GM21360 (cell line): ENCODE data around the gene ADAM10.

ENCODE experiments used
- ATAC-seq: cut with Tn5 transposase; IDR thresholded peaks from one replicate; pipeline ENCODE4 v1.9.1; 2021; ENCODE audit warnings: mild to moderate bottlenecking, moderate library complexity; ENCODE audit not compliant: unreplicated experiment

Gene ADAM10

DNA sequence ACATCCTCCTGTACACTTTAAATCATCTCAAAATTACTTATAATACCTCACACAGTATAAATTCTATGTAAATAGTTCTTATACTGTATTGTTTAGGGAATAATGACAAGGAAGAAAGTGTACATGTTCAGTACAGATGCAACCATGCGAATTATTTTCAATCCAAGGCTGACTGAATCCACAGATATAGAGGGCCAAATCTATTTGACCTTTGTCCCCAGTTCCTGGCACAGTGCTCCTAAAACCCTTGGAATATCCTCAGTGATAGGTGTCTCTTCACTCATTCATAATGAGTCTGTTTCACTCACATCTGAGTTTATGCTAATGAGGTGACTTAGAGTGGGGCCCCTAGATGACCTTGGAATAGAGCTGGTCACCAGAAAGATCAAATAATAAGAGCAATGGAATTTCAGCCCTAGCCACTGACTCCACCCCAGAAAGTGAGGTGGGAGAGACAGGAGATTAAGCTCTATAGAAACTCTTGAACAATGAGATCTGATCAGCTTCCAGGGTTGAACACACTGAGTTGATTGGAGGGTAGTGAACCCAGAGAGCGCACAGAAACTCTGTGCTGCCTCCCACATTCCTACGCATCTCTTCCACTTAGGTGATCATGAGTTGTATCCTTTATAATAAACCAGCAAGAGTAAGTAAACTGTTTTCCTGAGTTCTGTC lies 65.3 kb downstream of the ADAM10 start:
- no peak for ATAC-seq

DNA sequence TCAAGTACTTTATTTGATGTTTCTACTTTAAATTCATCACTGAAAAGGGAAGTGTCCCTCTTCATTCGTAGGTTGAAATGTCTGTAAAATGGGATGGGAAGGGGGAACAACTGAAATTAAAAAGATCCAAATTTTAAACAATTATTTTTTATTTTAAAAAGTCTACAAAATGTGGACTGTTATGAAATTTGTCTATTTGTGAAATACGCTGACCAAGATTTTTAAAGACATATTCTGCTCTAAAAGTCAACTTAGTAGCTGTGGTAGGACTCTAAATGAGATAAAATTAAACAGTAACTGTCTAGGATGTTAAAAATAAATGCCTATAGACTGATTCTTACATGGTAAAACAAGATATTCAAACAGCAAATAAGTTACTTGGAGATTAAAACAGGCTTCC lies 67.3 kb downstream of the ADAM10 start:
- ATAC-seq: no peak

DNA sequence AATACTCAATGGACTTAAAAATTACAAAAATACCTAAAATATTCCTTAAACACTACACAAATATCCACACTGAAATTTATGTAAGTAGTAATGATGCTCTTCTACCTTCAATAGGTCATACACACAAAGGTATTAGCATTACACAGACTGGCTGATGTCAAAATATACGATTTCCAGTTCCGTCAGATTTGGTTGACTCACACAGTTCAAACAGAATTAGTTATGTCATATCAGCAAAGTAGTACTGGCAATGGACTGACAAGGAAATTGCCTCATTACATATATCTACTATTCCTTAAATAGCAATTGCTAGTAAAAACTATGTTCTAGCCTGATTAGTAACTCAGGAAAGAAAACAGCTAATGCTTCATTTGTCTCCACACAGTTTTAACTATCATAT lies 70.8 kb downstream of the ADAM10 start:
- ATAC-seq: no peak

DNA sequence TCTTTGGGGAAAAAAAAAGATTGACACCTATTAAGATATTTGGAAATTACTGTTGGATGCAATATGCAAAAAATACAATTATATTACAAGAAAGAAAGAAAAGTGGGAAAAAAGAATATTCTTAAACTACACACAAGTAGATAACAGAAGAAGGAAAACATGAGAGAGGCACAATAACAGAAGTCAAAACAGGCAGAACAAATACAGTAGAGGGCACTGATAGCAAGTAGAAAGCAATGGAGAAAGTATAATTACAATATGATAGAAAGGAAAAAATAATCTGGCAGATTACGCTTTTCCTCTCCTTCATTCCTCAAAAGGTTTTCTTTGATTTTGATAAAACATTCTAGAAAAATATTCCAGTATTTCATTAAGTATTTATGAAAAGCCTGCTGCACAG lies 72.1 kb downstream of the ADAM10 start:
- ATAC-seq: no peak

DNA sequence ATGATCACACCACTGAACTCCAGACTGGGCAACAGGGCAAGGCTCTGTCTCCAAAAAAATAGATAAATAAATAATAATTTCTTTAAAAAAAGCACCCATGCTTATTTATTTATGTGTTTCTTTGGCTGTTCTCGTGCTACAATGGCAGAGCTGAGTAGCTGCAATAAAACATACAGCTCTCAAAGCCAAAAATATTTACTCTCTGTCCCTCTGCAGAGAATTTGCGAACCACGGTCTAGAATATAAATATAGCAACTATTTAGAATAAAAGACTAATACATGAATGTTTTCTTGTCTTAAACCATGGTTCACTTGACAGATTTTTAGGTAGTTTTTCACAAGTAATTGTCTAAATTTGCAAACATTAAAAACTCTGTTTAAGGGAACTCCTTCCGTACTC lies 72.7 kb downstream of the ADAM10 start:
- ATAC-seq: no peak

DNA sequence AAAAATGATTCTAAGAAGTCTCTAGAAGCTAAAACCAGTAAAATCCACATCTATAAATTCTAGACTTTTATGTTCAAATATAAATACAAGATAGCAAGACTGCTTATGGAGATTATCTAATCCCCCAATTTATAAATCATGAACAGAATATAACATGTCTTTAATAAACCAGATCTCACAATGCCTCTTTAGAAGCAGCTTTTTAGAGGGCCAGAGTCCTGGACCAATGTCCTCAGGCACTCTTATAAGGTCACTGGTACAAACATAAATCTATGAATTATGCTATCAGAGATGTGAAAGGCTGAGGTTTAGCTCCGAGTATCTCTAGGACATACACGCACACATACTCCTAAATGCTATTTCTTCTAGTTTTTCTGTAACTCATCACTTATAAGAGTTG lies 78.3 kb downstream of the ADAM10 start:
- ATAC-seq: no peak

DNA sequence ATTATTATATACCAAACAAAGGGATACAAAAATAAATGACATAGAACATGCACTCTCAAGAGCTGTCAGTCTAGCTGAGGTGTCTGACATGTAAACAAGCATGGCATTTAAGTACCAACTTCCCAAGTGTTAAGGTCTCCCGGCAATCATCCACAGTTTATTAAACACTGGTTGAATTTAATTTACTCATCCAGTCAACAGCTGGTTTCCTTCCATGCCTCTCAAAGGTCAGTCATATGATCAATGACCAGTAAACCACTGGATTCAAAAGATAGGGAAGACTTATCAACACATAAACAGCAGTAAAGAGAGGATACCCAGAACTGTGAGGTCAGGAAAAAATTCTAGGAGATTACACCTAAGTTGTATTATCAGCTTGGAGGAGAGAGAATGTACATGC lies 80.4 kb downstream of the ADAM10 start:
- no peak for ATAC-seq

DNA sequence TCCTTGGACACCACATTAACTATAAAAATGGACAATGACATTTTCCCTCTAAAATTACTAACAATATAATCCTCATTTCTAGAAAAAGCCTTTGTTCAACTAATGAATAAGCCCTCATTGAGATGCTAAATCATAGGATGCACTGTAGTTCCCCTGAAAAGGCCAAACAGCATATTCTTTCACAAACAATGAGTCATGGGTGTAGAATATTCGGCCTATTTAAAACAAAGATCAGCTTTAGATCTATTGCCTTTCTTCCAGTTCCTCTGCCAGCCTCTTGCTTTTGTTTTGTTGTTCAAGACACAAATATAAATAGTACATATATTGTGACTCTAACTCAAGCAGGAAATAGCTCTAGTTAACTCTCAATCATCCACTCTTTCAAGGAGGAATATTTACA lies 82.5 kb downstream of the ADAM10 start:
- ATAC-seq: no peak

DNA sequence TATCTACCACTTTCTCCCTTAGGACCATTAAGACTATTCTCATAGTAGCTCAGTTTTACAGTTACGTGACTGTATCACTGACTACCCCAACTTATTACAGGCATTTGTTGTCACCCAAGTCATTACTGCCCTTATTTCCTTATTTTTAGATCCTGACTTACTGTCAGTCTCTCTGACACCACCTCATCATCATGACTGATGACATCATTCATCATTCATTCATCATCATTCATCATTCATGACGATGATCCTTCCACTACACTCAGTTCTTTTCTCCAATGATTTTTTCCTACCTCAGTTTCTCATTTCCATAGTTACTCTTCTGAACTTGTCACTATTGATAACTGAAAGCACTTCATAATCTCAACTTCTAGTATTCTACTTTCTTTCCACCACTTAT lies 83.8 kb downstream of the ADAM10 start:
- no peak for ATAC-seq

DNA sequence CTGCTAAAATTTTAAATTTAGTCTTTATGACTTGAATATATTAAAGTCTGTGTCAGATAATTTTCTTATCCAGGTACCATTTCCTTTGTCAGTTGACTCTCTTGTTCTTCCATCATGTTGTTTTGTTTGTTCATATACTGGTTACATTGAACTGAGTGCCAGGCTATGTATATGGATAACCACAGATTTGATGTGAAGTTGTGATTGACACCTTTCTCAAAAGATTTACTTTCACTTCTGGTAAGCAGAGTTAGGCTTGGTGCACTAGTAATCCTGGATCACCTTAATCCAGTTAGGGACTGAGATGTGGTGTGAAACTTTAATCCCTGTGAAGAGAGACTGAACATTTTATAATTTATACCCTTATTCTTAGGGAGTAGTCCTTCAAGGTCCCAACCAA lies 99.4 kb downstream of the ADAM10 start:
- ATAC-seq: no peak

DNA sequence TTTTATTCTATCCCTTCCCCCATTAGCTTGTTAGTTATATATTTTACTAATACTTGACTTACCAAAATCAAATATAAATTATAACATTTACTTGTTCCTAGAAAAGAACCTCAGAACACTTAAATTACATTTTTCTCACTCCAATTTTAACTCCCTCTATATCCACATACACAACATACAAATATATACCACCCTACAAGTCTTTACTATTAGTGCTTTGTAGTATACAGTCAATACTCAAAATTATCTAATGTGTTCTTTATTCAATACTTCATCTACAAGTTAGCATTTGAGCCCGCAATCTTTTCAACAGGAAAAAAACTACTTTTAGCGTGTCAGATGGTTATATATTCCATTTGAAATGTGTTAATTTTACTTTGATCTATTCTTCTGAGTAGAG lies 100.3 kb downstream of the ADAM10 start:
- ATAC-seq: no peak

DNA sequence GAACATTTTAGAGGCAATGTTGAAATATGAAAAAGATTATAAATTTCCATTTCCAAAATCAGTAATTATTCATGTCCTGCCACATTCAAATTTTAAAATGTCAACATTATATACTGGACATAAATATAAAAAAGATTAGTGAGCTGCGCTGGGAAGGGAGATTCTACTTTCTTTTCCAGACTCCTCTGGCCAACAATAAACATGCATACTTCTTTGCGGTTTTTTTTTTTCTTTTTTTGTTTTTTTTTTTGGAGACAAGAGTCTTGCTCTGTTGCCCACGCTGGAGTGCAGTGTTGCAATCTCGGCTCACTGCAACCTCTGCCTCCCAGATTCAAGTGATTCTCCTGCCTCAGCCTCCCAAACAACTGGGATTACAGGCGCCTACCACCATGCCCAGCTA lies 105.5 kb downstream of the ADAM10 start:
- no peak for ATAC-seq

DNA sequence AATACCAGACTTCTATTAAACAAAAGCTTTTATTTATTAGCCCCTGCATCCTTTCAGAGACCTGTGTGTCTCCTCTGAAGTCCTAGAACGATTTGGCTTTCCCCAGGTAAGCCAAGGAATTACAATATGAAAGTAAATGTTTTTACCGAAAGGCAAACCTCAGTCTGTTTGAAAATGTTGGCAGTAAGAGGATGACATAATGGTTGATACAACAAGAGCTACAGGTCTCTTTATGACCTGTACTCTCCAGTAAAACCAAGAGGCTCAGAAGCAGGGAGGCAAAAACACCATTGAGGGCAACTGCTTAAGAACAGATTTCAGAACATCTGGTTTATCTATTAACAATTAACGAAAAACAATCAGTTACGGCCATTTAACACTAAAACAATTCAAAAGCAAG lies 107.8 kb downstream of the ADAM10 start:
- no peak for ATAC-seq

DNA sequence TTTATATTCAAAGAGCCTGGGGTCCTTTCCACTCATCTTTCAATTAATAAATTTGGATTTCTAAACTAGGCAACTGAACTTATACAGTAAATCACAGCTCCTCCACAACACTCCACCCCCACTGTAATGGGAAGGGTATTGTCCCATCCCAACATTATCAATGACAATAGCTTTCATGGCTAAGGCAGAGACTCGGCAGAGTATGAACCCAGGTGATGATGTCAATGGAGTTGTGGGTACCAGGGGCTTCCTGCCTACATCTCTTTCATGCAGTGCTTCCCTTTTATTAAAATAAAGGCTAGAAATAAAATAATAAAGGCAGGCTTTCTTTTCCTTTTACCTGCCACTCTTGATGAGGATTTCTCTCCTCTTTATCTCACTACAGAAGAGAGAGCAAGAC lies 109.5 kb downstream of the ADAM10 start:
- ATAC-seq: no peak

DNA sequence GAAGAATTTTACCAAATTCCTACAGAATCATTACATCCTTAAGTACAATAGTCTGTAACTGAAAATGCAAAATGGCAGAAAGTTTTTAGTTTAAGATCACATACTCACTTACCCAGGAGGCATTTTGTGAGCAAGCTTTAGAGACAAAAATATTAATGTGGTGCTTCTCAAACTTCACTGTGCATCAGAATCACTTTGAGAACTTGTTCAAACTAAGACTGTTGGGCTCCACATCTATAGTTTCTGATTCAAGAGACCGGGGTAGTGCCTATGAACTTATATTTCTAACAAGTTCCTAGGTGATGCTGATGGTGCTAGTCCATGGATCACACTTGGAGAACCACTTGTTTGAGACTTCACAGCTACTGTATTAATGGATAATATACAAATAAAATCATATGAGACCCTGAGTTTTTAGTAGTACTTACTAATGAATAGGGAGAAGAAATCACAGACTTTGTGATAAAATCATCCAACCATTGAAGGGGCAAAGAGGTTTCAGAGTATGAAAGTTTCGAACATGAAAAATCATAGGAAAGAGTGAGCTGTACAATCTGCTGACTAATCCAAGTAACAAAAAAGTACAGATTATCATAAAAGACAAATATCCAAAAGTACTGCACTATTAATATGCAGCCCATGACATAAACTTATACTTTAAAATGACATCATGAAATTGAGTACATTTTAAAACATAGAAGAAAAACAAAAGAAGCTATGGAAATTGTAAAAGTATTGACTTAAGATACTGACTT lies 110.3 kb downstream of the ADAM10 start:
- no peak for ATAC-seq

DNA sequence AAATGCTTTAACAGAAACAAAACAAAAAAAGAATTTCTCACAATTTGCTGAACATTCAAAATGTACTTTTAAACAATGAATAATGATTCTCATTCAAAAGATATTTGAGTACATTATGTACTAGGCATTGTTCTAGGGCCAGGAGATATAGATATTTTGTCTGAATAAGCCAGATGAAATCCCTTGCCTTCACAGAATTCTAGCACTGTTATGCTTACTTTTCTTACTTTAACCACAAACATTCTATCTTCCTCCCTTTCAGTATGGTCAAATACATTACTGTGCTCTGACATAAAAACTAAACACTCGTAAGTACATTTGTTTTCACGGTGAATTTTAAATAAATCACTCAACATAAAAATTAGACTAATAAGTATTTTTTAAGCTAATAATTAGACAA lies 116.7 kb downstream of the ADAM10 start:
- ATAC-seq: no peak

DNA sequence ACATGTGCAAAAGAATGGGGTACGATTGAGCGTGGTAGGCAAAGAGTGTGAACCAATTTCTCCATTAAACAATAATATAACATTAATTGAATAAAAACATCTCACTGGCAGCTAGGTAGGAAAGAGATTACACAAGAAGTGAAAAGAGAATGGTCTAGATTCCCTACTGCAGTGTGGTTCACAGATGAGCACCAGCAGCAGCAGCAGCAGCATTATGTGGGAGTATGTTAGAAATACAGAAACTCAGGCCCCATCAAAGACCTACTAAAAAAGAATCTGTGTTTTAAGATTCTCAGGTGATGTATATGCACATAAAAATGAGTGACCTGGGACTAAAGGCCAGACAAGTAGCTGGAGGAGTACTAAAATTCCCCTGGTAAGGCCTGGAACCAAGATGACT lies 118.2 kb downstream of the ADAM10 start:
- ATAC-seq: no peak

DNA sequence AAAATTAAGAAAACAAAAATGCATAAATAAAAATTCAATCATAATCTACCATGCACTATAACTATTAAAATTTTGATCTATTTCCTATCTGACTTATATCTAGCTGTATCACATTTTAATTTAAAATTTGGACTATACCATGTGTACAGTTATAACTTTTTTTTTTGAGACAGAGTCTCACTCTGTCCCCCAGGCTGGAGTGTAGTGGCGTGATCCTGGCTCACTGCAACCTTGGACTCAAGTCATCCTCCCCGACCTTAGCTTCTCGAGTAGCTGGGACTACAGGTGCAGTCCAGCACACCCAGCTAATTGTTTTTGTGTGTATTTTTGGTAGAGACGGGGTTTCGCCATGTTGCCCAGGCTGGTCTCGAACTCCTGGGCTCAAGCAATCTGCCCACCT lies 119.9 kb downstream of the ADAM10 start:
- ATAC-seq: no peak

DNA sequence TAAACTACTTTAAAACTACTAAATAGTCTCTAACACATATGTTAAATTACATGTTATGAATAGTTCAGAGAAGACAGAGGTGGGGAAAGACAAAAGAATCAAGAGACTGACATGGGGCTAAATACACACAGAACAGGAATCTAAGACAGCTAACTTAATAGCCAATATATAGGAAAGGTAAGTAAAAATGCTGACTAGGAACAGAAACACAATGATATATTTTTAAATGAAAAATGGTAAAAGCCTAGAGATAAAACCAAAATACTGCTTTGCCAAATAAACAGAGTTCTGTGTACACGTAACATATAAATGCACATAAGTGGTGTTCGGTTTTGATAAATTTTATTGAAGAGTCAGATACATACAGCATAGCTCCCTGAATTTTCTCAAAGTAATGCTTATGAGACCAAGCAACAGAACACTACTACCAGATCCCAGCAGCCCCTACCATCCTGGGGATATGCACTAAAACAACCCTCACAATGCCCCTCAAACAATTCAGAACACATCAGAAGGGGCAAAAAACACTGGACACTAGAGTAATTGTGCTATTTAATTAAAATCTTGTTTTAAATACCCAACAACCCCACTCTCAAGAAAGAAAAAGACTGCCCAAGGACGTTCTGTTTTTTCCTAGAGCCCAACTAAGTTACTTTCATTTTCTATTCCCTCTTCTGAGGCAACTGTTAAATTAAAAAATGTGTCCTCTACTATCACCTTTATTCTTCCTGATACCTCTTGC lies 121.1 kb downstream of the ADAM10 start:
- no peak for ATAC-seq

DNA sequence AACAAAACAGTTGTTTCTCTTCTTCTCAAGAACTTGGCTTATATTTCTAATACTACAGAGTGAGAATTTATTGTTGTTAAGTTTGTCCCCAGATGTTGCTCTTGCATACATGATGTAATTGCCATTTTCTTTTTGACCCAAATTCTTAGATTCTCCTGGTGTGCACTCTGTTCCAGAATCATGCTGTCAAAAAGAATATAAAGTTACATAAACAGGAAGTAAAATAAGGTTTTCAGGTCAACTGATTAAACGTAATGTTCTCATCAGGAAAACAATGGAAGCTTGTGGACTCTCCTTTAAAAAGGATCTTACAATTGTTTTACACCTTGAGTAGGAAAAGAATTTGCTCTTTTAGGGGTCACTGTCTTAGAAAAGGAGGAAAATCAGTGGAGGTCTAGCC lies 121.8 kb downstream of the ADAM10 start:
- no peak for ATAC-seq

DNA sequence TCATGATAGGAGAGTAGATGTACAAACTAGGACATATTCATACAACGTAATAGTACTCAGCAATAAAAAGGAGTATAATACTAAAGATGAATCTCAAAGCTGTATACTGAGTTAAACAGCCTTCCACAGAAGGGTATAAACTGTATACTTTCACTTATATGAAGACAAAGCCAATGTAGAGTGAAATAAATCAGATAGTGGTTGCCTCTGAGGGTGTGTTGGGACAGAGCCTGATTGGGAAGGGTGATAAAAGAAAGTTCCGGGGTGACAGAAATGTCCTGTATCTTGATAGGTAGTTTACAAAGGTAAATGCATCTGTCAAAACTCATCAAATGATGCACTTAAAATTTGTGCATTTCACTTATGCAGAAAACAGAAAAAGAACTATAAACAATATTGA lies 122.5 kb downstream of the ADAM10 start:
- no peak for ATAC-seq

DNA sequence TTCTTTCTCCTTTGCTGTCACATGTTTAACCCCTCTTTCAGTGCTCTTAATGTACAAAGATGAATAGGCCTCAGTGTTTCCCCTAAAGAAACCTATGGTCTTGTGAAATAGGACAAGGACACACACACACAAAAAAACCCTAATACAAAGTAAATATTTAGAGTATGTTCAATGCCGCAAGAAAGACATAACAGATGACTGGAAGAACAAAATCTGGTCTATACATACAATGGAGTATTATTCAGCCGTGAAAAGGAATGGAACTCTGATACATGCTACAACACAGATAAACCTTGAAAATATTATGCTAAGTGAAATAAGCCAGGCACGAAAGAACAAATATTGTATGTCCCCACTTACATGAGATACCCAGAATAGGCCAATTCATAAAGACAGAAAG lies 123.1 kb downstream of the ADAM10 start:
- no peak for ATAC-seq
